MCF 10A (cell line): ENCODE data around the gene PCSK5. TPM values are rescaled to one million over a fixed set of nuclear protein-coding genes. Genes with fewer than 3 reads are reported as not detected.

Experiments used
- BruUV-seq: library from RNA; stranded (reverse); fragments of 400-500 nt; replicated peaks from 2 replicates; lab custom pipeline; 2021; lab: Mats Ljungman, UMichigan
- CTCF ChIA-PET: fragments of 300-600 bp; sonication (Branson Sonifier 250); formaldehyde crosslinking; extraction: SDS; loops from one replicate; lab custom pipeline; 2021; ENCODE audit warnings: antibody characterized with exemption, inconsistent platforms; lab: Yijun Ruan, JAX
- POLR2A ChIA-PET: fragments of 300-600, 350-650 bp; sonication (Branson Sonifier 250); formaldehyde crosslinking; extraction: SDS; loops from one replicate; lab custom pipeline; 2020; ENCODE audit warnings: antibody characterized with exemption, inconsistent platforms; lab: Yijun Ruan, JAX
- DNase-seq: peaks from one replicate; pipeline ENCODE4 v3.0.0-alpha.2; 2018; ENCODE audit not compliant: unreplicated experiment
- H3K27ac Mint-ChIP-seq: one replicate; pipeline ENCODE4 v1.8.0; 2022; ENCODE audit warnings: mild to moderate bottlenecking, low read depth, mixed read lengths; ENCODE audit not compliant: unreplicated experiment
- H3K27me3 Mint-ChIP-seq: one replicate; pipeline ENCODE4 v1.8.0; 2022; ENCODE audit warnings: mixed read lengths; ENCODE audit not compliant: insufficient read depth, unreplicated experiment
- H3K36me3 Mint-ChIP-seq: one replicate; pipeline ENCODE4 v1.8.0; 2022; ENCODE audit warnings: mild to moderate bottlenecking, moderate library complexity, mixed read lengths; ENCODE audit not compliant: insufficient read depth, unreplicated experiment
- H3K4me1 Mint-ChIP-seq: one replicate; pipeline ENCODE4 v1.8.0; 2022; ENCODE audit warnings: mixed read lengths; ENCODE audit not compliant: insufficient read depth, unreplicated experiment
- H3K4me3 Mint-ChIP-seq: one replicate; pipeline ENCODE4 v1.8.0; 2022; ENCODE audit warnings: mild to moderate bottlenecking, moderate library complexity, mixed read lengths; ENCODE audit not compliant: unreplicated experiment
- H3K9me3 Mint-ChIP-seq: one replicate; pipeline ENCODE4 v1.8.0; 2022; ENCODE audit warnings: mixed read lengths; ENCODE audit not compliant: unreplicated experiment
- CTCF ChIP-seq: fragments of 200-600 bp; IDR thresholded peaks from one replicate; pipeline ENCODE4 v1.8.0; 2022; ENCODE audit warnings: antibody characterized with exemption, mild to moderate bottlenecking; ENCODE audit not compliant: unreplicated experiment
- intact Hi-C: fragments of 100-400 bp; cut with micrococcal nuclease; formaldehyde crosslinking; loops from 2 replicates; pipeline ENCODE4 v1.14.1; 2022
- total RNA-seq: library from RNA; stranded (reverse); gene quantifications from 2 replicates; pipeline ENCODE4 v1.2.3, GENCODE V29; 2022

Gene PCSK5
- total RNA-seq, 1 experiment from 2014 or later = not detected

DNA sequence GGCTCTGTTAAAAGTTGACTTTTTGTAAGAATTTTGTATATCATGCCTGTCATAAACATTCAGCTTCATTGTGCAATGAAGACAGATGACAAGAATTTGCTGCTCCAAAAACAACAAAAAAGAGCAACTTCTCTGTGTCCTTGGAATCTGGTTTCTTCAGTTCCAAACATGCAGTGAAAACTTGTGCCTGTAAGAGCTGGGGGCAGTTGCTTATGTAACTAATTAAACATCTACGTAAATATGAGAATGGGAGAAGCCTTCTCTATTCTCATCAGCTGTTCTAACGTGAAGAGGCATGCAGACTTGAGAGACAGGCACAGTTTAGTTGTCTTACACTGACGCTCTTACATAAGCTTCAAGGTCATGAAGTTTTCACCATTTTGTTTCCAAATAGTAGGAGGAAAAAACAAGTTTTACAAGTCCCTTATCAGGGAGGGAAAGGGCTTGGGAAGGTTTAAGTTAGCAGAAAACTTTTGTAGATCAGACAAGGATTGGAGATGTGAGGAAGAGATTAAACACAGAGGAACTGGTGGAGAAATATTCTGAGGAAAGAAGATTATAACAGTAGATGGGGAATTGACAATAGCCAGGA lies 333.4 kb downstream of the PCSK5 start:
- no peaks in the 10 kb centered on the region for H3K4me1 Mint-ChIP-seq
- H3K4me3 Mint-ChIP-seq = no peak overlapping the region
- CTCF ChIA-PET = no interaction called here
- peaks cover 25% of the 10 kb centered on the region for H3K9me3 Mint-ChIP-seq
- H3K27me3 Mint-ChIP-seq = no peaks in the 10 kb centered on the region
- POLR2A ChIA-PET = interaction anchor here (0.5 kb wide), 1 partner anchor 153 kb away, joined by 3 read pairs; no protein-coding TSS in a partner anchor
- TF ChIP-seq CTCF = no peak
- no TSS peak for BruUV-seq
- no peaks in the 10 kb centered on the region for H3K36me3 Mint-ChIP-seq
- peak; percentile 27 for DNase-seq
- no peak overlapping the region for H3K27ac Mint-ChIP-seq
- intact Hi-C loops = no loop called here

GRCh38 chr9:76227156-76227555 lies 336.7 kb downstream of the PCSK5 start:
- DNase-seq = no peak
- Mint-ChIP-seq H3K4me3 (no peak overlapping the region), H3K36me3 (no peaks in the 10 kb centered on the region), H3K4me1 (no peaks in the 10 kb centered on the region), H3K27ac (no peak overlapping the region), H3K27me3 (no peaks in the 10 kb centered on the region), H3K9me3 (peaks cover 16% of the 10 kb centered on the region)
- POLR2A ChIA-PET = interaction anchor here (1.2 kb wide), 1 partner anchor 13 kb away, joined by 3 read pairs; no protein-coding TSS in a partner anchor
- BruUV-seq = no TSS peak
- no peak for TF ChIP-seq CTCF
- intact Hi-C loops = no loop called here
- CTCF ChIA-PET = no interaction called here

GRCh38 chr9:76231001-76231400 lies 340.5 kb downstream of the PCSK5 start:
- ChIA-PET POLR2A (no interaction called here), CTCF (no interaction called here)
- BruUV-seq = no TSS peak
- no peak overlapping the region for H3K4me3 Mint-ChIP-seq
- no peaks in the 10 kb centered on the region for H3K27me3 Mint-ChIP-seq
- DNase-seq = no peak
- peaks cover 20% of the 10 kb centered on the region for H3K9me3 Mint-ChIP-seq
- H3K27ac Mint-ChIP-seq = no peak overlapping the region
- H3K36me3 Mint-ChIP-seq = no peaks in the 10 kb centered on the region
- intact Hi-C loops = no loop called here
- TF ChIP-seq CTCF = no peak
- H3K4me1 Mint-ChIP-seq = no peaks in the 10 kb centered on the region

GRCh38 chr9:76232861-76233489 lies 342.5 kb downstream of the PCSK5 start:
- H3K36me3 Mint-ChIP-seq = no peaks in the 10 kb centered on the region
- CTCF ChIA-PET = interaction anchor here (0.6 kb wide), 2 partner anchors 42 to 1075 kb away, joined by 3 to 6 read pairs; no protein-coding TSS in a partner anchor
- no peak for DNase-seq
- H3K4me3 Mint-ChIP-seq = no peak overlapping the region
- peaks cover 25% of the 10 kb centered on the region for H3K9me3 Mint-ChIP-seq
- no TSS peak for BruUV-seq
- POLR2A ChIA-PET = no interaction called here
- H3K27ac Mint-ChIP-seq = no peak overlapping the region
- TF ChIP-seq CTCF = no peak
- H3K4me1 Mint-ChIP-seq = no peaks in the 10 kb centered on the region
- intact Hi-C loops = no loop called here
- no peaks in the 10 kb centered on the region for H3K27me3 Mint-ChIP-seq
